ENCODE measurements around the gene EPOP.

Gene EPOP

GRCh38 chr17:38677819-38678218 lies 3.1 kb upstream of the EPOP start:
- TF ChIP-seq TAF1 (IDR thresholded peaks at IDR 0.05; ENCODE audit: low read depth, low read length) (no peak), POLR2A (IDR thresholded peaks at IDR 0.05; ENCODE audit: low read depth, low read length) (no peak), SPI1 (IDR thresholded peaks at IDR 0.05; ENCODE audit: low read depth, low read length) (no peak), PAX5 (IDR thresholded peaks at IDR 0.05; ENCODE audit: insufficient read depth, low read length, severe bottlenecking) (no peak), POLR2AphosphoS5 (IDR thresholded peaks at IDR 0.05; ENCODE audit: low read depth, low read length) (no peak), POU2F2 (IDR thresholded peaks at IDR 0.05; ENCODE audit: low read depth, low read length) (no peak)
- no peak for FAIRE-seq
- DNase-seq (ENCODE audit: insufficient read length, low spot score) = no peak

- FAIRE-seq (no peak), DNase-seq (ENCODE audit: insufficient read length, low spot score) (peak; percentile 69)
- TF ChIP-seq POU2F2 (IDR thresholded peaks at IDR 0.05; ENCODE audit: low read depth, low read length) (peak; percentile 82), SPI1 (IDR thresholded peaks at IDR 0.05; ENCODE audit: low read depth, low read length) (peak; percentile 6; the same call in 1 of the 2 replicates), POLR2A (IDR thresholded peaks at IDR 0.05; ENCODE audit: low read depth, low read length) (no peak)
These were observed 2.1 kb upstream of the EPOP start for GRCh38 chr17:38676706-38677504.

GRCh38 chr17:38674014-38674748 lies 576 bp downstream of the EPOP start:
- FAIRE-seq = no peak
- DNase-seq (ENCODE audit: insufficient read length, low spot score) = peak; percentile 35
- no peak for TF ChIP-seq POLR2AphosphoS5 (IDR thresholded peaks at IDR 0.05; ENCODE audit: low read depth, low read length)
- TF ChIP-seq SPI1 (IDR thresholded peaks at IDR 0.05; ENCODE audit: low read depth, low read length) = no peak
- no peak for TF ChIP-seq POLR2A (IDR thresholded peaks at IDR 0.05; ENCODE audit: low read depth, low read length)
- TF ChIP-seq POU2F2 (IDR thresholded peaks at IDR 0.05; ENCODE audit: low read depth, low read length) = no peak
- no peak for TF ChIP-seq TAF1 (IDR thresholded peaks at IDR 0.05; ENCODE audit: low read depth, low read length)
- TF ChIP-seq PAX5 (IDR thresholded peaks at IDR 0.05; ENCODE audit: insufficient read depth, low read length, severe bottlenecking) = no peak

- DNase-seq (ENCODE audit: insufficient read length, low spot score) (peak; percentile 39), FAIRE-seq (no peak)
- no peak for TF ChIP-seq POLR2A (IDR thresholded peaks at IDR 0.05; ENCODE audit: low read depth, low read length)
- no peak for TF ChIP-seq PAX5 (IDR thresholded peaks at IDR 0.05; ENCODE audit: insufficient read depth, low read length, severe bottlenecking)
- no peak for TF ChIP-seq POLR2AphosphoS5 (IDR thresholded peaks at IDR 0.05; ENCODE audit: low read depth, low read length)
- no peak for TF ChIP-seq SPI1 (IDR thresholded peaks at IDR 0.05; ENCODE audit: low read depth, low read length)
- no peak for TF ChIP-seq POU2F2 (IDR thresholded peaks at IDR 0.05; ENCODE audit: low read depth, low read length)
- no peak for TF ChIP-seq TAF1 (IDR thresholded peaks at IDR 0.05; ENCODE audit: low read depth, low read length)
These were observed 1.1 kb downstream of the EPOP start for GRCh38 chr17:38673707-38674013.

- FAIRE-seq = no peak
- TF ChIP-seq POLR2AphosphoS5 (IDR thresholded peaks at IDR 0.05; ENCODE audit: low read depth, low read length) (no peak), POLR2A (IDR thresholded peaks at IDR 0.05; ENCODE audit: low read depth, low read length) (no peak), TAF1 (IDR thresholded peaks at IDR 0.05; ENCODE audit: low read depth, low read length) (no peak), PAX5 (IDR thresholded peaks at IDR 0.05; ENCODE audit: insufficient read depth, low read length, severe bottlenecking) (no peak), SPI1 (IDR thresholded peaks at IDR 0.05; ENCODE audit: low read depth, low read length) (no peak), POU2F2 (IDR thresholded peaks at IDR 0.05; ENCODE audit: low read depth, low read length) (no peak)
- DNase-seq (ENCODE audit: insufficient read length, low spot score) = no peak
These were observed 1.7 kb downstream of the EPOP start for GRCh38 chr17:38672788-38673706.

GRCh38 chr17:38671939-38672720 lies 2.6 kb downstream of the EPOP start:
- TF ChIP-seq POLR2A (IDR thresholded peaks at IDR 0.05; ENCODE audit: low read depth, low read length) (no peak), PAX5 (IDR thresholded peaks at IDR 0.05; ENCODE audit: insufficient read depth, low read length, severe bottlenecking) (no peak), POU2F2 (IDR thresholded peaks at IDR 0.05; ENCODE audit: low read depth, low read length) (no peak), SPI1 (IDR thresholded peaks at IDR 0.05; ENCODE audit: low read depth, low read length) (no peak), POLR2AphosphoS5 (IDR thresholded peaks at IDR 0.05; ENCODE audit: low read depth, low read length) (no peak), TAF1 (IDR thresholded peaks at IDR 0.05; ENCODE audit: low read depth, low read length) (no peak)
- FAIRE-seq (no peak), DNase-seq (ENCODE audit: insufficient read length, low spot score) (no peak)

- DNase-seq (ENCODE audit: insufficient read length, low spot score) (no peak), FAIRE-seq (no peak)
- no peak for TF ChIP-seq SPI1 (IDR thresholded peaks at IDR 0.05; ENCODE audit: low read depth, low read length)
These were observed 5.2 kb downstream of the EPOP start for GRCh38 chr17:38669520-38669919.

- TF ChIP-seq SPI1 (IDR thresholded peaks at IDR 0.05; ENCODE audit: low read depth, low read length) (no peak), POLR2AphosphoS5 (IDR thresholded peaks at IDR 0.05; ENCODE audit: low read depth, low read length) (no peak), POLR2A (IDR thresholded peaks at IDR 0.05; ENCODE audit: low read depth, low read length) (no peak), POU2F2 (IDR thresholded peaks at IDR 0.05; ENCODE audit: low read depth, low read length) (no peak), TAF1 (IDR thresholded peaks at IDR 0.05; ENCODE audit: low read depth, low read length) (no peak), PAX5 (IDR thresholded peaks at IDR 0.05; ENCODE audit: insufficient read depth, low read length, severe bottlenecking) (no peak)
- DNase-seq (ENCODE audit: insufficient read length, low spot score) (no peak), FAIRE-seq (no peak)
These were observed 7.0 kb downstream of the EPOP start for GRCh38 chr17:38667787-38668122.

Measured in GM12891 (cell line).